ENCODE results near the gene TMEM145.

The TMEM145 gene

DNA sequence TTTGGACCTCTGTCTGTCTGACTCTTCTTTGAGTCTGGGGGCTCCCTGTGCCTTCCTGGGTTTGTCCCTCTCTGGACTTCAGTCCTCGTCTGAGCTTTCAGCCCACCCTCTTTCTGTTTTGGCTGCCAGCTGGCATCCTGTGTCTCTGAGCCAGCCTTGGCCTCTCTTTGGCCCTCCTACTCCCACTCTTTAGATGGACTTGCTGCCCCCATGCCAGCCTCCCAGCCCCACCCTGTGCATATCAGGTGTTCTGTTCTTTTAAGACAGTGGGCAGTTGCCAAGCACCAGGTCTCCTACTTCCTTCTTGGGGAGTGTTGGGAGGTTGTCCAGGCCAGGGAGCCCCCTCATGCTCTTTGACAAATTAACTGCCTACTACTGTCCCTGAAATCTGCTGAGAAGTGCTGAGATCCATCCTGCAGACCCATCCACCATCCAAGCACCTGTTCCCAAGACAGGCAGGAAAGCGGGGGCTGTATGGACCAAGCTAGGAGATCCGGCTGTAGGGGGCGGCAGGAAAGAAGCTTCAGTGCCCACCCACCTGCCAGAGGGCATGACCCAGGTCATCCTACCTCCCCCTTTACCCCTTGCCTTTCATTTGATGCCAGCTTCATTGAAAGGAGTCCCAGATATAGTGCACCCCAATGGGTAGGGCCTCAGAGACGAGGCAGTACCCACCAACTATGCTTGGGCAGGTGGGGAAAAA is 34.5 kb upstream of the TMEM145 start:
- no peak for DNase-seq (ENCODE audit: low spot score)

DNA sequence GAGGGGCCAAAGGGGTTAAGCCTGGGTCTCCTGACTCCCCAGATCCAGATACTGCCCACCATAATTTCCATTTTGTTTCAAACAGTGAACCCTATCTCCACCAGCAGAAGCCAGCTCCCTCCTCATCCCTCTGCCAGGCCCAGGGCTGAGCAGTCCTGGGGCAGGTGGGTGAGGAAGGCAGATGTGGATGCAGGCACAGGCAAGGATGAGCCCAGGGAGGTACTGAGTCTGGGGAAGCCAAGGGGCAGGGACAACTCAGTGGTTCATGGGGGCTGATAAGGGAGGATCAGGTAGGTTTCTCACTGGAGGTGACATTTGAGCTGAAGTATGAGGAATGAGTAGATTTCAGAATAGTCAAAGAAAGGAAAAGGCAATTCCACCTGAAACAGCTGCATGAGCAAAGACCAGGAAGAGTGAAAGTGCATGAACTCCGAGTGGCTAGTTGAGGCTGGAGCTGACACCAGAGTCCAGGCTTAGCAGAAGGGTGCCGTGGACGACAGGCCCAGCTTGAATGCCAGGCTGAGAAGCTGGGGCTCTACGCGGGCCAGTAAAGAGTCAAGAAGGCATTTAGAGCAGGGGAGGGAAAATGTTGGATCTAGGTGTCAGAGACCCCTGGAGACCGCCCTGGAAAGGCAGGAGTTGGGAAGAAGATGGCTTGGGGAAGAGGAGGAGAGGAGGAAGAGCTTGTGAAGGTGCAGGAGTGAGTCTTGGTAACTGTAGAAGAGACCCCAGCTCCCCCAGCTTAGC is 33.8 kb upstream of the TMEM145 start:
- no peak for DNase-seq (ENCODE audit: low spot score)

DNA sequence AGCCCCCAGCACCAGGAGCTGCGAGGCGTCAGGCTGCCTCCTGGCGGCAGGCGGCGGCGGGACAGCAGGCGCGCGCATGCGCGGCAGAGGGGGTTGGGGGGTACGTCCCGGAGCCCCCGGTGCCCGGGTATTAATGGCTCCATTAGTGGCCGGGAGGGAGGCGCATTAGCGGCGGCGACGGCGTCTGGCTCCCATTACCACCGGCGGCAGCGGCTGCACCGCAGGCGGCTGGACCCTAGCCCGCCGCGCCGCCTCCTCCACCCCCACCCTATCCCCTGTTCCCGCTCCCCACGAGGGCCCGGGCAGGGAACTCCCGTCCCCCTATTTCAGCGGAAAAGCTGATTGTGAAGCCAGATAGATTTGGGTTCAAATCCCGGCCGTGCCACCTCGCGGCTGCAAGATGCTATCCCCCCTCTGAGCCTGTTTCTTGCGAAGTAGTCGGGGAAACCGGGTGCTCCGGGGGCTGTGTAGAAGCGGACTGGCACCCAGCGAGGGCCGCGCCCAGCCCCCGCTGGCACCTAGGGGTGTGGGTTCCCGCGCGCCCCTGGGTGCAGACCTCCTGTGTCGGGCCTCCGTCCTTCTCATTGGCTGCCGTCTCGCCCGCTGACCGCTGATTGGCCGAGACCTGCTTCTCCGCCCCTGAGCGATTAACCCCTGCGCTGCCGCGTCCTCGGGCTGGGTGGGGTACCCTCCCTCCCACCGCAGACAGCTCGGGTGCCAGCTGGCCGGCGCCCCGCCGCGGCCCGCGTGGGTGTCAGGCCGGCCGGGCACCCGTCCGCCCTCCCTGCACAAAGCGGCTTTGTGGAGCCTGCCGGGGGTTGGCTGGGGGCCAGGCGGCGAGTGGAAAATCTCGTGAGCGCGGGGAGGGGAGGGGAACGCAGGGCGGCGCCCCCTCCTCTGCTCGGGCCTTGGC is 33.0 kb upstream of the TMEM145 start:
- peak; percentile 95 for DNase-seq (ENCODE audit: low spot score)

DNA sequence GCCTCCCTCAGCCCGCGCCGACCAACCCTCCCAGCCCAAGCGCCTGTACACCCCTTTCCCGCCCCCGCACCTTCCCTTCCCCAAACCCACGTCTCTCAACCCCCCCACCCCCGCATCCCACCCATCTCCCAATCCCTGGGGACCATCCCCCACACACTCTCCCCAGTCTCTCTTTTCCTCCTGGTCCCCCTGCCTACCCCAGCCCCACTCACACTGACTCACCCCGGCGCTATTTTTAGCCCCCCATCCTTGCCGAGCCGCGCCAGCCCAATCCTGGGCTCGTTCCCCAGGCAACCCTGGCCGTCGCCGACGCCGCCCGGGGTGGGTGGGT is 32.3 kb upstream of the TMEM145 start:
- DNase-seq (ENCODE audit: low spot score), result no peak

DNA sequence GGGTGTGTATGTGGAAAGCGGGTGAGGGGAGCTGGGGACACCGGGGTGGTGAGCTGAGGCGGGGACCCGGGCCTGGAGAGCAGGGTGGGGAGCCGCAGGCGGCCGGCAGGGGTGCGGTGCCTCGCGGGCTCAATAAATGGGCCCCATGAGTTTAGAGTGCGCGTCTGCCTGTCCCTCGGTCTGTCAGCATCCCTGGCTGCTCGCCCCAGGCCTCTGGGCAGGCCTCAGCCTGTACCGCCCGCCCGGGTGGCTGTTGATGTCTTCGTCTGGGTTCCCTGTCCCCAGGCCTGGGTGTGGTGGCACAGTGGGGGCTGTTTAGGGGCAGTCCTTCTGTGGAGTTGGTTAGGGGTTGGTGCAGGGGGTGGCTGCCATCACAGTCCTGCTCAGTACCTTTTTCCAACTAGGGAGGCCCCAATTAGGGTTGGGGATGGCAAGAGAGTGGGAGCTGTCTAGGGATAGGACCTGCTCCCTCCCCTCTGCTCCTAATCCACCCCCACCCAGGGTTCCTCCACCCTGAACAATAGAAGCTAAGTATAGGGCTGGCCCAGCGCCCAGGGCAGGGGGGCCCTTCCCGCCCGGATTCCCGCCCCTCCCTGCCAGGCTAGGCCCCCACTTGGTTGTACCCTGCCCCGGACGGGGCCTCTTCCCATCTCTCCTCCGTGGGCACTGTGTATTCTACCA is 31.8 kb upstream of the TMEM145 start:
- DNase-seq (ENCODE audit: low spot score), result peak; percentile 74

DNA sequence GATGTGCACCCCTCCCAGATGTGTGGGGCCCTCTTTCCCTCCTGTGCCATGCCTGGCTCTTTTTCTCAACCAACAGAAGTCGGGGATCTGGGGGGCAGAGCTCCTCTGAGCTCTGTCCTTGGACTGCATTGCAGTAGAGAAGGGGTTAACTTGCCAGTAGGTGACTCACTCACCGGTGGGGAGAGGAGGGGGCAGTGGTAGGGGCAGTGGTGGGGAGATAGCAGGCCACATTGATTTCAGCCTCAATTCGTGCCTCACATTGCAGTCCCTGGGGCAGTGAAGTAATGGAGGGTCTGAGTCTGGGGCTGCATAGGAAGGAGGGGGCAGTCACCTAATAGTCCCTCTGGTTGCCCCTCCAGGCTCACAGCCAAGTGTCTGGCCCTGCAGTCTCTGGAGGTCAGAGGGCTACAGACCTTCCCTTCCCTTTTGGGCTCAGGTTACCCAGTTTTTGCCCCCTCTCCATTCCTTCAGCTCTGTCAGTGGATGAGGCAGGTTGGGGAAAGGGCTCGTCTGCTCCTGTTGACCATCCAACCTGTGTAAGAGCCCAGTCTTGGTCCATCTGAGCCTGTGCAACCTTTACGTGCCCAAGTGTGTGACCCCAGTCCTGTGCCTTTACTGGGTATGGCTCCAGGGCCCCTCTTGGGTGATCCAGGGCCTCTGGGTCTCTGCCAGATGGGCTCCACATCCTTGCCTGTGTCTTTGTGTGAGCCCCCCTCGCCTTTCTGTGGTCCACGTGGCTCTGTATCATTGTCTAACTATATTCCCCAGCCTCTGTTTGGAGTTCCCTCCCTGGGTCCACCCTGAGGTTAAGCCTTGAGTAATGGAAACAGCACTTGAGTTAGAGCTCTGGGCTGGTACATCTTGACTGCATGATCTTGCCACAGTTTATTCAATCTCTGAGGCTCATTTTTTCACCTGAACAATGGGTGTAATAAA is 31.0 kb upstream of the TMEM145 start:
- DNase-seq (ENCODE audit: low spot score), result peak; percentile 65

DNA sequence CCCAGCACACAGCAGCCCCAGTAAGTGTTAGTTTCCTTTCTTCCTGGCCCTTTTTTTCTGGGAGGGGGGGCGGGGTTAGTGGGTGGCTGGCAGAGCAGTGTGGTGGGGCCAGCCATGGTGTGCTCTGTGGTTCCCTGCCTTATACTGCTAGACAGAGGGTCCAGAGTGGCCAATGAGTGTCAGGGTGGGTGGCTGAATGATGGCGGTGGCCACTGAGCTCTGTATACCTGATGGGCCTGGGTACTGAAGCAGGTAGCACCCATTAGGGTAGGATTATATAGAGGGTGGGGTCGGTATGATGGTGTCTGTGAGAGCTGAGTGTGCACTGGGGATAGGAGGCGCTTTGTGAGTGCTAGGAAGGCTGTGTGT is 30.3 kb upstream of the TMEM145 start:
- DNase-seq (ENCODE audit: low spot score), result no peak

DNA sequence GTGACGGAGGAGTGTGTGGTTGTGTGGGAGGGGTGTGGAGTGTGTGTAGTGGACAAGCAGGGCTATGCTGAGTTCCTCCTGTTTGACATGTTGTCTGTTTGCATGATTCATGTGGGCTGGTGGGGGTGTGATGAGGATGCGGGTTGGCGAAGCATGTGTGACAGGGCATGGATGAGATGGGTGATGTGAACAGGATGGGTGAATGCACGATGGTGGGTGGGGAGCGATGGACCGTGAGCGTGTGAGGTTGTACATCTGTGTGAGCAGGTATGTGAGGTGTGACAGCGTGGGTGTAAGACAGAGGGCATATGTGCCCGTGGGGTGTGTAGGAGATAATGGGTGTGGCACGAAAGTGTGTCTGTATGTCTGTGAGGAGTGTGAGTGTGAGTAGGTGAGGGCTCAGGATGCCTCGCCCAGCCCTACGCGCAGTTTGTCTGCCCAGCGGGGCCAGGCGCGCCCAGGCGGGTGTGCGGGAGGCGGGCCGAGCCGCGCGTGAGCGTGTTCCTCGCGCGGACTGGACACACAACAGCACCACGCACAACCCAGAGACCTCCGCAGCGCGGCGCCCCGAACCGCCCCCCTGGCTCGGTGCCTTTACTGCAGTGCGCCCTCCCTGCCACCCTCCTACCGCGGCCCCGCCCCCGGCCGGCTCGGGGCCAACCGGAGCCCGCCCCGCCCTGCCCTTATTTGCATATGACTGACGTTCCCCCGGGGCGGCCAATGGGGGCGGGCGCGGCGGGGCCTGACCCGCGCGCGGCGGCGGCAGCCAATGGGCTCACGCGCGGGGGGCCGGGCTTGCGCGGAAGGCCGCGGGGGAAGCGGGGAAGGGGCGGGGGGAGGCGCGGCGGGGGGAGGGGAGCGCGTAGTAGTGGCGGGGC is 29.7 kb upstream of the TMEM145 start:
- peak; percentile 95 for DNase-seq (ENCODE audit: low spot score)

DNA sequence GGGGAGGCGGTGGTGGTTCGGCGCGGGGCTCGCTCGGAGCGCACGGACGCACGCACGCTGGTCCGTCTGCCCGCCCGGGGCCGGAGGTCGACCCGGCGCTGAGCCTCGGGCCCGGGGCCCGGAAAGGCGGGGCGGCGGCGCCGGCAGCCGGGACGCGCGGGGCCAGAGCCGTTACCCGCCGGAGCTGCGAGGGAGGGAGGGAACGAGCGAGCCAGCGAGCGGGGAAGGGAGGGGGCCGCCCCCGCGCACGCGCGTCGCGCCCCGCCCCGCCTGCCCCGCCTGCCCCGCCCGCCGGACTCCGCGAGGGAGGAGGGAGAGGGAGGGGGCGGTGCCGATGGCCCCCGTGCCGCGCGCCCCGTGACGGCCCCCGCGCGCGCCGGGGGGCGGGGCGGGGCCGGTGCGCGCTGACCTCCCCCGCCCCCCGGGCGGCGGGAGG is 29.0 kb upstream of the TMEM145 start:
- DNase-seq (ENCODE audit: low spot score), result peak; percentile 77

DNA sequence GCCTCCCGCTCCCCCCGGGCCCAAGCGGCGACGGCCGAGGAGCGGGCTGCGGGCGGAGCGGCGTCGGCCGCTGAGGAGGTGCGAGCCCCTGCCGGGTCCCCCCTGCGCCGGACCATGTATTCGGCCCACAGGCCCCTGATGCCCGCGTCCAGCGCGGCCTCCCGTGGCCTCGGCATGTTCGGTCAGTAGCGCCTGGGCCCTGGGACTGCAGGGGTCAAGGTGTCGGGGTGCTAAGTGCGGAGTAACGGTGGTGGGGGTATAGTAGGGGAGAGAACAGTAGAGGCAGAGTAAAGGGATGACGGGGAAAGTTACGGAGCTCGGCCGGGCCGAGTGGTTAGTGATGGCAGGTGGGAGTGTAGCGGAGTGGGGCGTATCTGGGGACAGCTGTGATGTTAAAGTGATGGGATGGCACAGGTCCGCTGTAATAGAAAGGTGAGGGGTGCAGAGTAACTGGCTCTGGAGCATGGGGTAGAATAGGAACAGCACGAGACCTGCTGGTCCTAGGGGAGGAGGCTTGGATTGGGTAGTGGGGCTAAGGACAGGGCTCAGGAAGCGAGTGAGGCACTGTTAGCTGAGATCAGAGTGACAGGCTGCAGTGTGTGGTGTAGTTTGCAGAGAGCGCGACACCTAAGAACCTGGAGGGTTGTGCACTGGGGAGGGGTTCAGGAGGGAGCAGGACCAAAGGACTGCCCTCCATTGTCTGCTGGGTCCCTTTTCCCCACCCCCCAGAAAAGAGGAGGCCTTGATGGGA is 28.3 kb upstream of the TMEM145 start:
- no peak for DNase-seq (ENCODE audit: low spot score)

DNA sequence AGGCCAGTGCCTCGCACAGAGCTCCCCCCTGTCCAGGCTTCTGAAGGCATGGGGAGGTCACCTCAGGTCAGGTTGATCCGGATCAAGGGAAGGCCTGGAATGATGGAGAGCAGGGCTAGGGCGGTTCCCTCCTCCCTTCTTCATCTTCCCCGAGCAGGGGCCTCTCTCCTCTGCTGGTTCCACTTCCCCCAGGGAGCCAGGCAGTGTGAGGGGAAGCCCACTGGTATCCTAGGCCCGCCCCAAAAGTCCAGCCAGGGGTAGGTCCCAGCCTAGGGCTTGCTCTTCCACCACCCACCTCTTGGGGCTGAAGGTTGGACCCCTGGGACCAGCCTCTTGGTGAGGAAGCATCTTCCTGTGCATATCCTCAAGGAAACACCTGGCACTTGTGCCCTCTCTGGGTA is 27.6 kb upstream of the TMEM145 start:
- no peak for DNase-seq (ENCODE audit: low spot score)

DNA sequence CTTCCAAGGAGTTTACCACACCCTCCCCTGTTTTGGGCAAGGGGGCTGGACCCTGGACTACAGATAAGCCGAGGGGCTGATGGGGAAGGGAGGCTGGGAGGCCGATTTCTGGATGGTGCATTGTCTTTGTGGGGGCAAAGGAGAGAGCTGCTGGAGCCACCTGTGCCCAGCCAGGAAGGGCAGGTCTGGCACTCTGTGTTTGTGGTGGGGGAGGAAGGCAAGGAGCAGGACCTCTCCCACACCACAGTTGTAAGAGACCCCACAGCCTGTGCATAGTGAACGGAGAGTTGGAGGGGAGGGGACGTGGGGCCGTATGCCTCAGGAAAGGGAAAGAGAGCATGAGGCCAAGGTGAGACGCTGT is 27.1 kb upstream of the TMEM145 start:
- no peak for DNase-seq (ENCODE audit: low spot score)

DNA sequence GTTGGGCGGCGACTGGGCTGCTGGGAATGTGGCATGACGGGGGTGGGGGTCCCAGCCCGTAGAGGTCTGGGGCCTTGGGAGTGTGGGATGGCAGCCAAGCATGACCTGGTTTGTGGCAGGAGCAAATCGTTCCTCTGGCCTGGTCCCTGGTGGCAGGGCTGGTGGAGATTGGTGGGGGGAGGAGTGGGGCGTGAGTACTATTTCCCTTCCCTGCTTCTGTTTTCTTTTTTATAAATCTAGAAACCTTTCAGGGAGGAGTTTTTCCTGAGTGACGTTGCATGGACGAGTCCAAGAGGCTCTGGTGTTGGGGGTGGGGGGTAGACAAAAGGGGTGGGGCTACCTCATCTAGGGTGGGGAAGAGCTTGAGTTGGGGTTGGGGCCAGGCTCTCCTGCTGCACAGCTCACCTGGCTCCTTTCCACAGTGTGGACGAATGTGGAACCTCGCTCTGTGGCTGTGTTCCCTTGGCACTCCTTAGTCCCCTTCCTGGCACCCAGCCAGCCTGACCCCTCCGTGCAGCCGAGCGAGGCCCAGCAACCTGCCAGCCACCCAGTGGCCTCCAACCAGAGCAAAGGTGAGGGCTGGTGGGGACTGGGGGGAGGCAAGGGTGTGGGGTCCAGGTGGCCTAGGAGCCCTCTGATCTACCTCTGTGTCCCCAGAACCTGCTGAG is 26.6 kb upstream of the TMEM145 start:
- DNase-seq (ENCODE audit: low spot score), result no peak

DNA sequence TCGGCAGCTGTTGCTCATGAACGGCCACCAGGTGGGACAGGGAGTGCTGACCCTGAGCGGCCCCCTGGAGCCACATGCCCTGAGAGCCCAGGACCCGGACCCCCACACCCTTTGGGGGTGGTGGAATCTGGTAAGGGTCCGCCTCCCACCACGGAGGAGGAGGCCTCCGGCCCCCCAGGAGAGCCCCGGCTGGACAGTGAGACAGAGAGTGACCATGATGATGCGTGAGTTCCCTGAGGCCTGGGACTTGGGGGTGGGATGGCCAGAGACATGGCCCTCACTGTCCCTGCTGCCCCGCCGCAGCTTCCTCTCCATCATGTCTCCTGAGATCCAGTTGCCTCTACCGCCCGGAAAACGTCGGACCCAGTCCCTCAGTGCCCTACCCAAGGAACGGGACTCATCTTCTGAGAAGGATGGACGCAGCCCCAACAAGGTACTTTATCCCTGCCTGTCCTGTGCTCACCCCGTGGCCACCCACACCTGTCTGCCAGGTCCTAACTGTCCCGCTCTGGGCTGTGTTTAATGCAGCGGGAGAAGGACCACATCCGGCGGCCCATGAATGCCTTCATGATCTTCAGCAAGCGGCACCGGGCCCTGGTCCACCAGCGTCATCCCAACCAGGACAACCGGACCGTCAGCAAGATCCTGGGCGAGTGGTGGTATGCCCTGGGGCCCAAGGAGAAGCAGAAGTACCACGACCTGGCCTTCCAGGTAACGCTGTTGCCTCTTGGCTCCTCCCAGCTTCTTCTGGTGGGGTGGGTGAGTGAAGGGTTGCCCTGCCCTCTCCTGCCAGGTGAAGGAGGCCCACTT is 25.9 kb upstream of the TMEM145 start:
- no peak for DNase-seq (ENCODE audit: low spot score)

DNA sequence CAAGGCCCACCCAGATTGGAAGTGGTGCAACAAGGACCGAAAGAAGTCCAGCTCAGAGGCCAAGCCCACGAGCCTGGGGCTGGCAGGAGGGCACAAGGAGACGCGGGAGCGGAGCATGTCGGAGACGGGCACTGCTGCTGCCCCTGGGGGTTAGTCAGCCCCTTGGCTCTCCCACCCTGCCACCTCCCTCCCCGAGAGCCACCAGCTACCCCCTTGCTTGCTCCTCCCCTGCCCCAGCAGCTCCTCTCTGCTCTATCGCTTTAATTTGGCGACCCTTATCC is 25.3 kb upstream of the TMEM145 start:
- DNase-seq (ENCODE audit: low spot score), result no peak

DNA sequence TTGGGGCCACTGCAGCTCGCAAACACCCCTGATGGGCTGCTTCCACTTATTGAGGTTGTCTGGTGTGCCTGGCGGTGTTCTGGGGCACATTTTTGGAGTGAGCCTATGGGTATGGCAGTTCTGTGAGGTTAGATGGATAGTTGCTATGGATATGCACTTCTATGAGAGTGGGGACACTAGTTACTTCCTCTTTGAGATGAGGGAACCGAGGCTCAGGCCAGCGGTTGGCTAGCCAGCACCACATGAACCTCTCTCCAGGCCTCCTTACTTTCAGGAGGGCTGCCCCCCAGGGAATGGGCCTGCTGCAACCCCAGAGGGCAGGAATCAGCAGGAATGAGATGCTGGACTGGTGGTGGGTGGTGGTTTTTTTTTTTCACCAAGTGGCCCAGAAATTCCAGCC is 24.7 kb upstream of the TMEM145 start:
- DNase-seq (ENCODE audit: low spot score), result no peak

DNA sequence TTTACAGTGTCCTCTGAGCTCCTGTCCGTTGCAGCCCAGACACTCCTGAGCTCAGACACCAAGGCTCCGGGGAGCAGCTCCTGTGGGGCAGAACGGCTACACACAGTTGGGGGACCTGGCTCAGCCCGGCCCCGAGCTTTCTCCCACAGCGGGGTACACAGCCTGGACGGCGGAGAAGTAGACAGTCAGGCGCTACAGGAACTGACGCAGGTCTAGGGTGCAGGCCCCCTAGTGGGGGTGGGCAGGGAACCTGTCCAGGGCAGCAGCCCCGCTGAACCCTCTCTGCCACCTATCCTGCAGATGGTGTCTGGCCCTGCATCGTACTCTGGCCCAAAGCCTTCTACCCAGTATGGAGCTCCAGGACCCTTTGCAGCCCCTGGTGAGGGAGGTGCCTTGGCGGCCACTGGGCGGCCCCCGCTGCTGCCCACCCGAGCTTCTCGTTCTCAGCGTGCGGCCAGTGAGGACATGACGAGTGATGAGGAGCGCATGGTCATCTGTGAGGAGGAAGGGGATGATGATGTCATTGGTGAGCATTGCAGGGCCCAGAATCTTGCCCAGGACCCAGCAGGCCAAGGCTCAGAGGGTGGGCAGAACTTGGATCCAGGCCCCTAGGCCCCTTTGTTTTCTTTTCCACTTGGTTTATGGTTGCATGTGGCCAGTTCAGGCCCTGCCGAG is 24.1 kb upstream of the TMEM145 start:
- no peak for DNase-seq (ENCODE audit: low spot score)

DNA sequence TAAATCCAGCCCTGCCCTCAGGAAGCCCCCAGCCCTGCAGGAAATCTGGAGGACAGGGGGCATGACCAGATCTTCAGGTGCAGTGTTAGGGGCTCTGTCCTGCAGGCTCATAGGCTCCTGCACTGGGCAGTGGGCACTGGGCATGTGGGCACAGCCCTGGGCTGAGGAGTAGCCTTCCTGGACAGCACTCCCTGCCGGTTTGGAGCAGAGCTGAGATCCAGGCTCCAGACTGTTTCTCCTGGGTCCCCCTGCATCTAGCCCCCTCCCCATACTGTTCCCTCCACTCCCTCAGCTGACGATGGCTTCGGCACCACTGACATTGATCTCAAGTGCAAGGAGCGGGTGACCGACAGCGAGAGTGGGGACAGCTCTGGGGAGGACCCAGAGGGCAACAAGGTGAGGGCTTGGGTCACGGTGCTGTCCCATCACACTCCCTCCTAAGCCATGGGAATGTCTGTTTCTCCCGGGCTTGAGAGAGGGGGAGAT is 23.5 kb upstream of the TMEM145 start:
- no peak for DNase-seq (ENCODE audit: low spot score)
